HL-60 (cell line): Measurements from ENCODE around the gene EIF4ENIF1.

Experiments used
- DNase-seq, 2 experiments: peaks; one replicate each; pipeline ENCODE4 v3.0.0-alpha.2; 2010 to 2020; ENCODE audit warnings: low read depth in 1 of 2, low spot score in 1 of 2
- H3K27ac ChIP-seq: fragments of 250-450 bp; sonication (Bioruptor Pico); replicated peaks from 2 replicates; pipeline ENCODE4 v1.5.1; 2020; ENCODE audit warnings: mild to moderate bottlenecking, moderate library complexity
- H3K27me3 ChIP-seq: fragments of 250-450 bp; sonication (Bioruptor Pico); 2 replicates; pipeline ENCODE4 v1.5.1; 2021; ENCODE audit warnings: mild to moderate bottlenecking, moderate library complexity; ENCODE audit not compliant: insufficient read depth, poor library complexity, severe bottlenecking
- H3K4me3 ChIP-seq: replicated peaks from 2 replicates; pipeline ENCODE4 v1.5.1; 2011; ENCODE audit warnings: mild to moderate bottlenecking, control low read depth, low read length; ENCODE audit not compliant: insufficient read depth
- CTCF ChIP-seq: IDR thresholded peaks from one replicate; pipeline ENCODE4 v1.5.1; 2011; ENCODE audit warnings: low read length, control low read depth, inconsistent platforms; ENCODE audit not compliant: insufficient read depth
- GABPA ChIP-seq: IDR thresholded peaks from 2 replicates; pipeline ENCODE4 v1.6.1; 2012; ENCODE audit warnings: low read depth
- POLR2AphosphoS5 ChIP-seq: IDR thresholded peaks from 2 replicates; pipeline ENCODE4 v1.6.1; 2012; ENCODE audit warnings: low read depth
- REST ChIP-seq: IDR thresholded peaks from 2 replicates; pipeline ENCODE4 v1.6.1; 2012; ENCODE audit warnings: low read depth; ENCODE audit not compliant: insufficient replicate concordance
- SPI1 ChIP-seq: IDR thresholded peaks from 2 replicates; pipeline ENCODE4 v1.6.1; 2012; ENCODE audit warnings: low read depth, mild to moderate bottlenecking, borderline replicate concordance

EIF4ENIF1 gene

GRCh38 chr22:31446767-31447166, 42.9 kb downstream of the EIF4ENIF1 start:
- no peak for DNase-seq
- no peak overlapping the region for H3K27ac ChIP-seq
- H3K27me3 ChIP-seq = no peaks in the 10 kb centered on the region
- TF ChIP-seq GABPA (no peak), REST (no peak), SPI1 (no peak), POLR2AphosphoS5 (no peak), CTCF (no peak)
- no peak overlapping the region for H3K4me3 ChIP-seq

GRCh38 chr22:31446208-31446607, 43.4 kb downstream of the EIF4ENIF1 start:
- no peak for DNase-seq
- Histone ChIP-seq H3K4me3 (no peak overlapping the region), H3K27me3 (no peaks in the 10 kb centered on the region), H3K27ac (no peak overlapping the region)
- no peak for TF ChIP-seq CTCF
- TF ChIP-seq GABPA = no peak
- no peak for TF ChIP-seq REST
- TF ChIP-seq SPI1 = no peak
- no peak for TF ChIP-seq POLR2AphosphoS5

GRCh38 chr22:31445642-31446041, 44.0 kb downstream of the EIF4ENIF1 start:
- Histone ChIP-seq H3K27me3 (no peaks in the 10 kb centered on the region), H3K27ac (no peak overlapping the region), H3K4me3 (no peak overlapping the region)
- DNase-seq = no peak
- TF ChIP-seq SPI1 (no peak), CTCF (no peak), GABPA (no peak), POLR2AphosphoS5 (no peak), REST (no peak)
